ENCODE results near the gene RUSF1.

GRCh38 chr16:31532896-31533295 is 24.7 kb upstream of the RUSF1 start:
- TF ChIP-seq EZH2 (IDR thresholded peaks at IDR 0.05; ENCODE audit: insufficient read depth, poor library complexity, severe bottlenecking) (no peak), EZH2phosphoT487 (IDR thresholded peaks at IDR 0.05; ENCODE audit: insufficient read depth, low read depth) (no peak)
